NOMO-1 treated with dmso at 0.1 percent for 144 hours (cell line): ENCODE measurements around the gene HPN.

Experiments used
- DNase-seq: peaks from one replicate; lab custom pipeline; 2025; ENCODE audit not compliant: unreplicated experiment; lab: John Stamatoyannopoulos, UW

Gene HPN

DNA sequence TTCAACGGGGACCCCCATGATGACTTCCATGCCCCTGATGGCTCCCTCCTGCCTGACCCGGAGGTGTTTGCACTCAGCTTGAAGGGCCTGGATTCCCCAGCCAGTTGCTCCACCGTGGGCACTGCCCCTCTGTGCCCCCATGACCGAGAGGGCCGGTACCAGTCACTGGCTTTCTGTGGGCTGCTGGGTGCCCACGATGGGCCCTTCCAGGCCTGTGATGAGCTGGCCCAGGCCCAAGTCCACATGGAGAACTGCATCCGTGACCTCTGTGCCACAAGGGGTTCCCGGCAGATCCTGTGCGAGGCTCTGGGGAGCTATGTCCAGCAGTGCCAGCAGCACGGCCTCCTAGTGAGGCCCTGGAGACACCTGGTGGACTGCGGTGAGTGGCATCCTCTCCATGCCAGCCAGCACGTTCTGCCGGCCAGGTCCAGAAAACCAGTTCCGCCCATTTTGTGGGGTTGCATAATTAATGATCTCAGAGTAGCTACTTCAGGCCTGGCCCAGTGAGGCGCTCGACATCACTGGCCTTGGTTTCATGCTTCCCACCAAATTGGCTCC, 39.2 kb downstream of the HPN start:
- no peak for DNase-seq

DNA sequence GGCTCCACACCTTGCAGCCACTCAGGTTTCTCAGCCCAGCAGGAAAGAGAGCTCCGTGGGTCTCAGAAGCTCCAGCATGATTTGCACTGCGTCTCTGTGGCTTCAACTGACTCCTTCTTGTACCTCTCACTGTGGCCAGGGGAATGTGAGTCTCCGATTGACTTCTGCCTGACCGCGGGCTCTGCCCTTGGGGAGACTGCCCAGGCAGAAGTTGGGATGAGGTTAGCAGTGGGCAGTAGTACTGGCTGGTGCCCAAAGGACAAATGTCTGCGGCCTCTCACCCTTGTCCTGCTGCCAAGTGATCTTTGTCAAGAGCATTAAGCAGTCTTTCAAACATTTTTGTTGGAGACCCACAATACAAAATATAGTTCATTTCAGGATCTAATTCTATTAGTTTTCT, 39.7 kb downstream of the HPN start:
- DNase-seq = no peak

DNA sequence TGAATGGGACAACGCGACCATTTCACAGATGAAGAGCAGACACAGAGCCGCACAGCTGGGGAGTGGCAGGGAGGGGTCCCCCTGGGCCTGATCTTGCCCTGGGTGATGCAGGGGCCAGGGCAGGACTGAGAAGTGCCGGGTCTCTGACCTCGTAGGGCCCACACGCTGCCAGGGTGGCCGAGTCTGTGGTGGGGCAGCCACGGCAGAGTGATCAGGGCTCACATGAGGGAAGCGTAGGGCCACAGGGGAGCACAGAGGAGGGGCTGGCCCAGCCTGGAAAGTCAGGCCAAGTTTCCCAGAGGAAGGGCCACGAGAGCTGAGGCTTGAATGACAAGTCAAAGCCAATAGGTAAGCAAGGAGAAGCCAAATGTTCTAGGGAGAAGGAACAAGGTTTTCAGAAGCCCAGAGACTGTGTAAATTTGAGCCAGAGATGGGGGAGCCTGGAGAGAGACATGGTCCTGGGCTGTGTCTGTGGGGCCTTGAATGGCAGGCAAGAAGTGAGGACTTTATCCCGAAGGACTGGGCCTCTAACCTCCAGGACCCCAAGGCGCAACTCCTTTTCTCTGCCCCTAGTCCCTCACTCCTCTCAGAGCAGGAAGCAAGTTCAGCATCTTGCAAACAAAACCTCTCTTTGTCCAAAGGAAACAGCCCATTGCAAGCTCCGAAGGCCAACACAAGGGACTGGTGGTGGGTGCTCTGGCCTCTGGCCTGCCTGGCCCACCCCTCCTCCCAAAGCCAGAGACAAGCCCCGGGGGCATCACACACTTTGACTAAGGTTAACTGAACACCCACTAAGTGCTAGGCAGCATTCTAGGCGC, 42.4 kb downstream of the HPN start:
- DNase-seq = no peak

DNA sequence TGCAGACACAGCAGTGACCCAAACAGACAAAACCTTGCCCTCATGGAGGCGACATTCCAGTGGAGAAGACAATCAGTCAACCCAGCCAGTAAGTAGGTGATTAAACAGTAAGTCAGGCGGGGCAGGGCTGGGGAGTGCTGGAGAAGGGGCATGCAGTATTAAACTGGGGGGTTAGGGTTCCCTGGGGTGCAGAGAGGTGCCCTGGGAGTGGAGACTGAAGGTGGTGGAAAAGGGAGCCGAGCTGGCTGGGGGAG, 42.9 kb downstream of the HPN start:
- no peak for DNase-seq

DNA sequence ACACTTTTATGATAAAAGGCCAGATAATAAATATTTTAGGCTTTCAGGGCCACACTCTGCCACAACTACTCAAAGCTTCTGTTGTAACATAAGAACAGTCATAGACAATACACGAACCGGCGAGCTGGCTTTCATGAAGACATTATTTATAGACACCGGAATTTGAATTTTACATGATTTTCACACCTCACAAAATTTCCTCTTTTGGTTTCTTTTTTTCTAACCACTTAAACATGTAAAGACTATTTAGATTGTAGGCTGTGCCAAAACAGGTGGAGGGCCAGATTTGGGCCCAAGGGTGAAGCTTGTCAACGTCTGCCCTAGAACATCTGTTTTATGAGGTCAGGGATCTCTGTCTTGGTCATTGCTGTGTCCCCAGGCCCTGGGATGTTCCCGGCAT, 44.4 kb downstream of the HPN start:
- no peak for DNase-seq

DNA sequence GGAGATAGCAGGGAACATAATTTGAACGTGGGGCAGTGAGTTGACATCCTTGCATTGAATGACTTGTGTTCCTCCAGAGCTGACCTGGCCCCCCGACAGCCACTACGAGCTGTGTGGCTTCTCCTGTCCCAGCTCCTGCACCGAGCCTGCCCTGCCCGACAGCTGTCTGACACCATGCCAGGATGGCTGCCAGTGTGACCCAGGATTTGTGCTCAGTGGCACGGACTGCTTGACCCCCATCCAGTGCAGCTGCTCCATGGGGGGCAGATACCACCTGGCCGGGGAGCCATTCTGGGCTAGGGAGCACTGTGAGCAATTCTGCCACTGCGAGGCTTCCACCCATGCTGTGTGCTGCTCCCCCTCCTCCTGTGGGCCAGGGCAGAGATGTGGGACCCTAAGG, 44.9 kb downstream of the HPN start:
- DNase-seq = no peak

DNA sequence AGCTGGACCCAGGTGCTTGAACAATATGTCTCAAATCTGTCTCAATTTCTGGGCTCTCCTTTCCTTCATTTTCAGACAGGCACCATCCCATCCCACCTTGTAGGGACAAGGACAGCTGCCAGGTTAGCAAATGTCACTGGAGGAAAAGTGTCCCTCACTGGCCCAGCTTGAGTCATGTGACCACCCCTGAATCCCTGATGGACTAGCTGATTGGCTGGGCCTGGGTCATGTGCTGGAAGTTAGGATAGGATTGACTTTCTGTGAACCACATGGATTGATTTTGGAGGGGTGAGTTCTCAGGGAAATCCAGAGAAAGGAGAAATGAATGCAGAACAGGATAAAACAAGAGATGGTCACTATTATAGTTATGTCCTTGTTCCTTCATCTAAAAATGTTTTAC, 45.9 kb downstream of the HPN start:
- DNase-seq = no peak

DNA sequence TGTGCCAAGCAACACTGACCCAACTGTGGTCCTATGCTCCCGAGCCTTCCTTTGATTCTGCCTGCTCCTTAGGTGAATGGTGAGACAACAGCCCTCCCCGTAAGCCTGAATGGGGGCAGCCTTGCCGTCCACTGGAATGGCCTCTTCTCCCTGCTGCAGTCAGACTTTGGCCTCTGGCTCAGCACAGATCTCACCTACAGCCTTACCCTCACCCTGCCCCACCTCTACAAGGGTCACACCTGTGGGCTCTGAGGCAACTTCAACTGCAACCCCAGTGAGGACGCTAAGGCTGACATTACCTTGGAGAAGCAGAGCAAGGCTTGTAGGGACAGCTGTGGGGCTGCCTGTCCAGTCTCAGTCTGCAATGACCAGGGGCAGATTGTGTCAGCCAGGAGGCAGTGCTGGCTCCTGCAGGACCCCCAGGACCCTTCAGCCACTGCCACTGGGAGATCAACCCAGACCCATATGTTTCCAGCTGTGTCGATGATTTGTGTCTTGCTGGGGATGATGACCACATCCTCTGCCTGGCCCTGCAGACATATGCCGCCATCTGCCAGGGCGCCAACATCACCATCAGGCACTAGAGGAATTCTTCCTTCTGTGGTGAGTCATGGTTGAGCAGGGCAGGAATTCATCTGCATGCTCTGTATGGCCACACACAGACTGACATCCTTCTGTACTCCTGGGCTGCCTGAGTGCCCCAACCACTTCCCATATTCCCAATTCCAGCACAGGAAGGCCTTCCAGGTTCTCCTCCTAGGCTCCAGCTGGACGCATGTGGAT, 46.8 kb downstream of the HPN start:
- DNase-seq = no peak

DNA sequence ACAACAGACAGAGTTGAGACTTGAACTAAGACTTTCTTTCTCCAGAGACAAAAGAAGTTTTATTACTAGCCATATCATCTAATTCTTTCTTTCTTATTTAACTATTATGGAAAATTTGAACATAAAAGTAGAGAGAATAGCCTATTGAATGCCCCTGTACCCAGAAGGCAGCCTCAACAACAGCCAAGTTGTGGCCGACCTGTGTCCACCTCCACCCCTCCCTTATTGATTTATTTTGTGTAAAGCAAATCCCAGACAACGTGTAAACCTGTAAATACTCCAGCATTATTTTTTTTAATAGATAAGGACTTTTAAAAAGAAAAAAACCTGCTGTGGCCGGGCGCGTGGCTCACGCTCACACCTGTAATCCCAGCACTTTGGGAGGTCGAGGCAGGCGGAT, 48.0 kb downstream of the HPN start:
- no peak for DNase-seq

DNA sequence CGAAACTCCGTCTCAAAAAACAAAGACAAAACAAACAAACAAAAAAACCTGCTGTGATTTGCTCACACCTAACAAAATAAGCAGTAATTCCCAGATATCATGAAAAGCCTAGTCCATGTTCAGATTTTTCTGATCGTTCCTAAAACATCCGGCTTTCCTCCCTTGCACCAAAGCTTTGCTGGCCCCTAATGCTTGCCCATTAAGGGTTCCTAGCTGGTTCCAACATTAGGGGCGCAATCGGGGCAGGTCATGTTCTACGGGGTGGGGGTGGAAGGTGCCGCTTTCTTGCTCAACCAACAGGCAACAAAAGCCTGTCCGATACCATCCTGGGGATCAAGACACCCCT, 48.6 kb downstream of the HPN start:
- DNase-seq = no peak

DNA sequence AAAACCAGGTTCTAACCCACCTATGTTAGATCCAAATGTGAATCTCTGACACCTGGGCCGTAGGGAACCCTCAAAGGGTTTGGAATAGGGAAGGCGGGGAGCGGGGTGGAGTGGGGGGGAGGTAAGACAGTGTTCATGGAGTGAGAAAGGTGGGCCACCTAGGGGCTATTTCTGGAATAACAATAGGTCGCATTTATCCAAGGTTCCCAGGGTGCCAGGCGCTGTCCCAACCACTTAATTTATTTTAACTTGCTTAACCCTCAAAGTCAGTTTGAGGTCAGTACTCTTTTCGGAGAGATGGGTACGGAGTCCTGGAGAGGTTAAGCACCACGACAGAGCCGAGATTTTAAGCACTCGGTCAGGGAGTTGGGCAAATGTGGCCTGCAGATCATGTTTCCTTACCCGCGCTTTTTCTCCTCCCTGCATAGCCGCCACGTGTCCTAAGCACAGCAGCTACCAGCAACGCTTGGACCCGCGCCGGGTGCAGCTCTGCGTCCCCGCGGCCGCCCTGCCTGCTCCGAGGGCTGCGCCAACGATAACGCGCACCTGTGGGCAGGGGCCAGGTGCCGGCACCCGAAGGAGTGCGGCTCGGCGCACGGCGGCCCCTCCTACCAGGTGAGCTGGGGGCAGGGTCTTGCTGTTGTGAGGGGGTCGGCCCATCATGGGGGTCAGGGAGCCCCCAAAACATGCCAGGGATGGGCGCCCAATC, 49.1 kb downstream of the HPN start:
- DNase-seq = no peak

DNA sequence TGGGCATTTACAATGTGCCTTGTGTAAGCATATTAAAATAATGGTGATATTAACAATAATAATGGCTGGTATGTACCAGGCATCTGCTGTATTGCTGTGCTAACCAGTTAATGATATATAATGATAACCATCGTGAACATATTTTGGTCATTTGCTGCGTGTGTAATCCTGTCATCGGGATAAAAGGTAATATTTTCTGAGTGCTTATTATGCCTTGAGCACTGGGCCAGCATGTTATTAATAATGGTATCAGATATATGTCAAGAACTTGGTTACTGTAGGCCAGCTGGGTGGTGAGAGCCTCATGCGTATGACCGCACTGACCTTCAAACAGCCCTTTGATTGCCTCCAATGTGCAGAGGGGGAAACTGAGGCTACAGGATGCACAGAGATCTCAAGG, 51.9 kb downstream of the HPN start:
- DNase-seq = no peak

DNA sequence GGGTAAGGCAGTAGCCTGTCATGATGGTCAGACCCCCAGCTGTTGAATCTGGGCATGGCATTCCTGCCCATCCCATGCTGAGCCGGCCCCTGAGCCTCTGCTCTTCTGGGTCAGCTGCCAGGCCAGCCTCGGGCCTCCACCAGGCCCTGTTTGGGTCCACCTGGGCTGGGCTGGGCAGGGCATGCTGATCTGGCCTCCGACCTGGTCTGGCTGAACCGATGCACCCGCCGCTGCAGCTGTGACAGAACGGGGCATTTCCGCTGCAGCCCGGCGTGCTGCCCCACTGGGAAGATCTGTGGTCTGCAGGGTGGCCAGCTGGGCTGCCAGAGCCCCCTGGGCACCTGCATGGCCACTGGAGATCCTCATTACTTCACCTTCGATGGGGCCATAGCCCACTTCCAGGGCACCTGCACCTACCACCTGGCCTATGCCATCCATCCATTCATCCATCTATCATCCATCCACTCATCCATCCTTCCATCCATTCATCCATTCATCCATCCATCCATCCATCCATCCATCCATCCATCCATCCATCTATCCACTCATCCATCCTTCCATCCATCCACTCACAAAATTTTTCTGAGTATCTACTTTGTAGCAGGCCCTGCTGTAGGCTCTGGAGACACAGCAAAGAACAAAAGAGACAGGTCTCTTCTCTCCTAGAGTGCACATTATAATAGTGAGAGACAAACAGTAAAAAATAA, 52.6 kb downstream of the HPN start:
- no peak for DNase-seq

DNA sequence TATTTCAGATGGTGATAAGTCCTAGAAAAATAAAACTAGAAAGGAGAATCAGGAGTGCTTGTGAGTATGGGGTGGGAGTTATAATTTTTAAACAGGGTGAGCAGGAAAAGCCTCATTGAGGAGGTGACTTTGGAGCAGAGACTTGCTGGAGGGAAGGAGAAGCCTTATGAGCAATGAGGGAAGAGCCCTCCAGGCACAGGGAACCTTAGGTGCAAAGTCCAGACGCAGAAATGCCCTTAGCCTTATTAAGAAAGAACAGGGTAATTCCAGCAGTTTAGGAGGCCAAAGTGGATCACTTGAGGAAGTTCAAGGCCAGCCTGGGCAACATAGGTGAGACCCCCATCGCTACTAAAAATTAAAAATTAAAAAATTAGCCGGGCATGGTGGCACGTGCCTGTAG, 53.1 kb downstream of the HPN start:
- no peak for DNase-seq

DNA sequence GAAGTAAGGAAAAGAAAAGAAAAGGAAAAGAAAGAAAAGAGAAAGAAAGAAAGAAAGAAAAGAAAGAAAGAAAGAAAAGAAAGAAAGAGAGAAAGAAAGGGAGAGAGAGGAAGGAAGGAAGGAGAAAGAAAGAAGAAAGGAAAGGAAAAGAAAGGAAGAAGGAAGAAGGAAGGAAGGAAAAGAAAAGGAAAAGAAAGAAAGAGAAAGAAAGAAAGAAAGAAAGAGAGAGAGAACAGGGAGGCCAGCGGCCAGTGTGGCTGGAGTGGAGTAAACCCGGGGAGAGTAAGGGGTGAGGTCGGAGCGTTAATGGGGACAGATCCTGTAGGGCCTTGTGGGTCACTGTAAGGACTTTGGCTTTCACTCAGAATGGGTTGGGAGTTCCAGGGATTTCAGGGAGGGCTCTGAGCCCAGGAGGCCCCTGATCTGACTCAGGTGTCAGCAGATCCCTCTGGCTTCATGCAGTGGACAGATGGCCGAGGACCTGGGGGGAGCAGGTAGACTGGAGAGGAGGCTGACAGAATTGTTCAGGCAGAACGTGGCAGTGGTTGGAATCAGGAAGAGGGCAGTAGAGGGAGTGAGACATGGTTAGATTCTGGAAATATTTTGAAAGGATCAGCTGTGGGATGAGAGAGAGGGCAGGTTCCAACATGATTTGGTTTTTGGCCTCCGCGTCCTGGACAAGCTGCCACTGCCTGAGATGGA, 54.3 kb downstream of the HPN start:
- no peak for DNase-seq

DNA sequence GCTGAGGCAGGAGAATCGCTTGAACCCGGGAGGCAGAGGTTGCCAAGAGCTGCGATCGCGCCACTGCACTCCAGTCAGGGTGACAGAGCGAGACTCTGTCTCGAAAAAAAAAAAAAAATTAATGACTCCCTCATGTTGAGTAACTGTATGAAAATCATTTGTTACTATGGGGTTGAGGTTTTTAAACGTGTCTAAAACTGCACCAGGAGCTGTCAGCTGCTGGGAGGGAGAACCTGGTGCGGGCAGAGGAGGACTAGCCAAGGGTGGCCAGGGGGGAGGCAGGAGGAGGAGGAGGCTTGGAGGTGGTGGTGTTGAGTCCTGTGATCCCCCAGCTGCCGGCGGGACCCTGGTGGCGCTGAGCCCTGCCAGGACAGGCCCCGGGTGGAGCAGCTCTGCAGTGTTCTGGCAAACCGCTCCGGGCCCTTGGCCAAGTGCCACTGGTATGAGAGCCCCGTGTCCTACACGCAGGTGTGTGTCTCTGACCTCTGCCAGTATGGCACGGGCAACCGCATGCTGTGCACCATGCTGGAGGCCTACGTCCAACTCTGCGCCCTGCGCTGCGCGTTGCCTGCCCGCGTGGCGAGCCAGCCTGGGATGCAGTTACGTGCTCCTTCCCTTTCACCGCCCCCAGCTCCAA, 57.0 kb downstream of the HPN start:
- DNase-seq = no peak

DNA sequence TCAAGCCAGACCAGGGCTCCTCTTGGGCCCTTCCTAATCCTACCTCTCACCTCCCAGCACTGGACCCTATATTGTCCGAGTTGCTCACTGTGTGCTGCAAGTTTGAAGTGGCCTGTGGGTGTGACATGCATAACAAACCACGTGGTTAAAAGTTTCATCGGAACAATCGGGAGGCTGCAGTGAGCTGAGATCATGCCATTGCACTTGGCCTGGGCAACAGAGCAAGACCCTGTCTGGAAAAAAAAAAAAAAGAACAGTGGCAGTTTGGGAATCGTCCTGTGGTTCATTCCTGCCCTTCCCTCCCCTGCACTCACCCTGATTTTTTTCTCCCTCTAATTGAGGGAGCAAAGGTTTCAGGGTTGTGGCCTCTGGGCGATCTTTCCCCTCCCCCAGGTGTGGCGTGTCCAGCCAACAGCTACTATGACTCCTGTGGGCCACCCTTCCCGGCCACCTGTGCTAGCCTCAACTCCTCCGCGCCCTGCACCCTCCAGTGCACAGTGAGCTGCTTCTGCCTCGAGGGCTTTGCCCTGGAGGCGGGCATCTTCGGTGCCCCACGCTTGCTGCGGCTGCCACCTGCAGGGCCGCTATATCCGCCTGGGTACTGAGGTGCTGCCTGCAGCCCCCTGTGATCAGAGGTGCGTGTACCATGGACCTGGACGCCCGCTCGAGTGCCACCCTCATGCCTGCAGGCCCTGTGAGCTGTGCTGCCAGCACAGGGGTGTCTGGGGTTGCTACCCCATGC, 57.8 kb downstream of the HPN start:
- no peak for DNase-seq

DNA sequence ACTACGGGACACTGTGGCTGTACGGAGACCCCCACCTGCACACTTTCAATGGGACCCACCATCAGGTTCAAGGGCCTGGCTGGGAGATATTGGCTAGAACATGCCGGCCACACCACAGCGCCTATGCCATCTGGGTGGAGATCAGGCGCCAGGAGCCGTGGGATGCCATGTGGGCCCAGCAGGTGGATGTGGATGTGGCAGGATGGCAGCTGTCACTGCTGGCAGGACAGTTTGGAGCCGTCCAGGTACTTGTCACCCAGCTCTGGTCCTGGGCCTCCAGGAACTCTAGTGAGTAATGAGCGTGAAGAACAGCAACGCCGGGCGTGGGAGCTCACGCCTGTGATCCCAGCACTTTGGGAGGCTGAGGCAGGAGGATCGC, 58.4 kb downstream of the HPN start:
- DNase-seq = no peak

DNA sequence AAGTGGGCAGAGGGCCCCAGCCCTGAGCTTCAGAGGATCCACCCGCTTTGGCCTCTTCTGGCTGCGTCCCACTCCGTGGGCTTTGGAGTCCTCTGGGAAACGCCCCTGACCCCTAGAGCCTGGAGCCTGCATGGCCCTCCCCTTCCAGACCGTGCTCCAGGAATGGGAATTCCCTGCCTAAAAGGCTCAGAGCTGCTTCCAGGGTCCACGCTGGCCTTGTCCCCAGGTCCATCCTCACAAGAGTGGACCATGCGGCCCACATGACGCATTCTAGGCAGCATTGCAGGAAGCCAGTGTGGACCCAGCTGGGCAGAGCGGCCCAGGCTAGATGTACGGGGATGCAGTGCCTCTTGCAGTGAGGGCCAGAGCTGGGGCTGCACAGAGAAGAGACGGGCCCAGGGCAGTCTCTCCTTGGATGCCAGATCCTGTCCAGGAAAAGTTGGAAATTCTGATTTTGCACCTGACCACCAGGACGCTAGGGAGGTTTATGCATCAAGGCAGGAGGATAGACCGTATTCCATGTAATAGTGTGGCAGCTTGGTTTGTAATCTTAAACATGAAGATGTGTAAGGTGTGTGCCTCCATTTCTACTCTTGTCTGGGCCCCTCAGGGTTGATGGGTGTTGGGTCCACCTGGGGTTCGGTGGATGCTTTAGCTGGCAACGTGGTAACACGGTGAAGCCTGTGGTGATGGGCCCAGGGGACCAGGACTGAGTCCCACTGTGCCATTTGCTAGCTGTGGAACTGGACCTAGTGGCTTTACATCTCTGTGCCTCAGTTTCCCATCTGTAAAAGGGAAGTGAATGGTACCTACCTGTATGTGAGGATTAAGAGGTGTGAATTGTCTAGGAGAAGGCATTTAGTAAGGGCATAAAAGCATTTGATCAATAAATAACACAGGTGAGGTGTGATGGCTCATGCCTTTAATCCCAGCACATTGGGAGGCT, 59.3 kb downstream of the HPN start:
- no peak for DNase-seq
